Activated CD4-positive, alpha-beta T cell treated with anti-CD3 and anti-CD28 coated beads, Interleukin-2, amount 10 ng/mL, durations not matched to agents 7 days and 5 days (primary cell): ENCODE data around the gene UNC5B. TPM values are rescaled to one million over a fixed set of nuclear protein-coding genes. Genes with fewer than 3 reads are reported as not detected.
"Not testable (repeated sequence)": the region's sequence is repeated elsewhere in the genome, so short reads cannot be mapped to it uniquely, and the experiment has no call there.

Experiments
- CTCF ChIA-PET: fragments of 350-600 bp; sonication (Branson Sonifier 250); formaldehyde crosslinking; loops from one replicate; lab custom pipeline; 2021; ENCODE audit warnings: antibody characterized with exemption; lab: Charles Lee
- POLR2A ChIA-PET: fragments of 350-600 bp; sonication (Branson Sonifier 250); formaldehyde crosslinking; loops from one replicate; lab custom pipeline; 2021; ENCODE audit warnings: antibody characterized with exemption; lab: Charles Lee
- DNase-seq: peaks from one replicate; pipeline ENCODE4 v3.0.0-alpha.2; 2020
- H3K27ac Mint-ChIP-seq: one replicate; pipeline ENCODE4 v1.8.0; 2021; ENCODE audit warnings: mild to moderate bottlenecking, moderate library complexity, mixed read lengths
- H3K27me3 Mint-ChIP-seq: one replicate; pipeline ENCODE4 v1.8.0; 2021; ENCODE audit warnings: mixed read lengths
- H3K36me3 Mint-ChIP-seq: one replicate; pipeline ENCODE4 v1.8.0; 2021; ENCODE audit warnings: low read depth, mixed read lengths
- H3K4me1 Mint-ChIP-seq: one replicate; pipeline ENCODE4 v1.8.0; 2021; ENCODE audit warnings: mixed read lengths
- H3K4me3 Mint-ChIP-seq: one replicate; pipeline ENCODE4 v1.8.0; 2021; ENCODE audit warnings: mild to moderate bottlenecking, moderate library complexity, mixed read lengths
- H3K9me3 Mint-ChIP-seq: one replicate; pipeline ENCODE4 v1.8.0; 2021; ENCODE audit warnings: mixed read lengths
- total RNA-seq, 2 experiments: library from RNA; stranded (reverse); gene quantifications; one replicate each; pipeline ENCODE4 v1.2.3, GENCODE V29; 2021

Gene UNC5B
- total RNA-seq, 2 experiments from 2014 or later = not detected

GRCh38 chr10:71211775-71212317, 524 bp upstream of the UNC5B start:
- H3K36me3 Mint-ChIP-seq = no peaks in the 10 kb centered on the region
- H3K9me3 Mint-ChIP-seq = no peaks in the 10 kb centered on the region
- peaks cover 70% of the 10 kb centered on the region for H3K27me3 Mint-ChIP-seq
- H3K4me1 Mint-ChIP-seq = peaks cover 10% of the 10 kb centered on the region
- ChIA-PET CTCF (no interaction called here), POLR2A (no interaction called here)
- peak overlapping the region; percentile 23 for H3K4me3 Mint-ChIP-seq
- H3K27ac Mint-ChIP-seq = no peak overlapping the region
- no peak for DNase-seq

GRCh38 chr10:71213127-71213621, 804 bp downstream of the UNC5B start:
- DNase-seq = peak; percentile 47
- CTCF ChIA-PET = no interaction called here
- peaks cover 15% of the 10 kb centered on the region for H3K4me1 Mint-ChIP-seq
- peaks cover 69% of the 10 kb centered on the region for H3K27me3 Mint-ChIP-seq
- no peak overlapping the region for H3K27ac Mint-ChIP-seq
- H3K4me3 Mint-ChIP-seq = peak overlapping the region; percentile 58
- no peaks in the 10 kb centered on the region for H3K9me3 Mint-ChIP-seq
- H3K36me3 Mint-ChIP-seq = no peaks in the 10 kb centered on the region
- POLR2A ChIA-PET = no interaction called here

GRCh38 chr10:71213761-71214440, 1.5 kb downstream of the UNC5B start:
- H3K9me3 Mint-ChIP-seq = no peaks in the 10 kb centered on the region
- DNase-seq = no peak
- H3K27ac Mint-ChIP-seq = no peak overlapping the region
- ChIA-PET CTCF (no interaction called here), POLR2A (no interaction called here)
- peaks cover 71% of the 10 kb centered on the region for H3K27me3 Mint-ChIP-seq
- H3K4me1 Mint-ChIP-seq = peaks cover 15% of the 10 kb centered on the region
- no peaks in the 10 kb centered on the region for H3K36me3 Mint-ChIP-seq
- H3K4me3 Mint-ChIP-seq = no peak overlapping the region

DNA sequence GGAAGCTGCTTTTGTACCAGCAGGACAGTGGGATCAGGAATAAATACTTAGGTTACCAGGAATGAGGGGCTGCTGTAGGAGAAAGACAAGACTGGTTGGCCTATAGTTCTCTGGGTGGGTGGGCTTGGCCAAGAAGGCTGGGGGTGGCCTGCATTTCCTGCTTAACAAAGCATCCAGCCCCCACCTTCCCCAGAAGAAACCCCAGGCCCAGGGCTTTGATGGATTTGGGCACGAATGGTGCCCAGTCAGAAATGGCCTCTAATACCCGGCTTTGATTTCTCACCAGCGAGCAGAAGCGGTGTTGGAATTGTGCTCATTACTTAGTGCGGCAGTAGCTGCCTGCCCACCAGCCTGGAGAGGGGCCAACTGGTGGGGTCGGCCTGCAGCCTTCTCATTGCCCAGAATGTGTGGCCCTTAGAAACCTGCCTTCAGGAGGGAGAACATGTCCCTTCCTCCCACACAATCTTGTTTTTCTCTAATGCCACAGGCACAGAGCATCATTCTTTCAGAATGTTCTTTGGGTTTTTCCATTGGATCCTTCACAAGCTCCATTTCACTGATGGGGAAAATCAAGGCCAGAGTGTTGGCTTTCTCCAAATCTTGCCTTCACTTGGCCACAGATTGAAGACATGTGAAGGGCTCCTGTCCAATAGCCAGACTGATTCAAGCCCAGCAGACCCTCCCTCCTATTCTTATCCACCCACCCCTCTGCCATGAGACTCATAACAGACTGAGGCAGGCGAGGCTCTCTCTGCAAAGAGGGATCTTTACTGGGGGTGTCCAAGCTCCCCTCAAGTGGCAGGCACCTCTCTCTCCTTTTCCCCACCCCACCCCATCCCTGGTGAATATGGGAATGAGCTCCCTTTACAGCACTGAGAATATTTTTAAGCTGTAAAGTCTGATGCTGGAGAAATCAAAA, 2.5 kb downstream of the UNC5B start:
- POLR2A ChIA-PET = no interaction called here

DNA sequence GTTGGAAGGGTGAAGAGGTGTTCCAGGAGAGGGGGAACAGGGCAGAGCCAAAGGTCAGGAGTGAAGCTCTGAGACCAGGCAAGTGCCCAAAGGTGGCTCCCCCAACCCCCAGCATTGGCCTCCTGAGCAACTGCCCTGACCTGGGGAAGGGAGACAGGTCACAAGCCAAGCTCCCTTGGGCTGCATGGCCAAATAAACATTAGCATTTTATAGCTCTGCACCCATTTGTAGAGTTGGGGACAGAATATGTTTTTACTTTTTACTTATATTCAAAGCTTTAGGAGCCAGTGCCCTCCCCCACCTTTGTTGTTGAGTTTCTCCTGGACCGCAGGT, 4.0 kb downstream of the UNC5B start:
- Mint-ChIP-seq H3K27ac (no peak overlapping the region), H3K36me3 (no peaks in the 10 kb centered on the region), H3K27me3 (peaks cover 68% of the 10 kb centered on the region), H3K4me3 (no peak overlapping the region), H3K9me3 (no peaks in the 10 kb centered on the region), H3K4me1 (peaks cover 15% of the 10 kb centered on the region)
- ChIA-PET POLR2A (interaction anchor here (0.6 kb wide), 1 partner anchor 332 kb away, joined by 3 read pairs; no protein-coding TSS in a partner anchor), CTCF (interaction anchor here (2.0 kb wide), 1 partner anchor 16 kb away, joined by 5 read pairs; no protein-coding TSS in a partner anchor)
- no peak for DNase-seq

More for the DNA sequence above, 2.5 kb downstream of the UNC5B start:
- no peak for DNase-seq
- Mint-ChIP-seq H3K27ac (no peak overlapping the region), H3K4me3 (no peak overlapping the region), H3K4me1 (peaks cover 15% of the 10 kb centered on the region), H3K9me3 (no peaks in the 10 kb centered on the region), H3K27me3 (peaks cover 75% of the 10 kb centered on the region), H3K36me3 (no peaks in the 10 kb centered on the region)
- CTCF ChIA-PET = interaction anchor here (0.7 to 2.0 kb wide), 3 partner anchors 18 to 305 kb away, joined by 3 to 5 read pairs (median 3); no protein-coding TSS in a partner anchor

DNA sequence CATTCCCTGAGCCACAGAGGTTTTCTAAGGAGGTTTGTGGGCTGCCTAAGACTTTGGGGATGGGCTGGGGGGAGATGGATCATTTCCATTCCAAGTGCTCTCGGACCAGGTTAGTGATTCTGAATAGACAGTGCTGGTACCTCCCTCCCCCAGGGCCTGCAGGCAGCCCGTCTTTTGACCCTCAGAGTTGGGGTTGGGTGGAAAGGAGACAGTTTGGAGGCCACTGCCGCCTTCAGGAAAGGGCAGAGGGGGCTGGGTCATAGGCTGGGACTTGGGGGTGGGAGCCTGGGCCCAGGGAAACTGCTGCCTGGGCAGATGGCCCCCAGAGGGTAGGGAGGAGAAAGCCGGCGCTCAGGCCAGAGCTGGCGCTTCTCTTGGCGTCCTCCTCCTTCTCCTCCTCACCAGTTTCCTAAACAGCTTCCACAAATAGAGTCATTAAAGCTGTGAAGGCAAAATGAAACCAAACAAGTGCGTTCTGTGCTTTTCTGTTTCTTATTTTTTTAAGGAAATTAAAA, 4.4 kb downstream of the UNC5B start:
- ChIA-PET POLR2A (interaction anchor here (0.6 kb wide), 1 partner anchor 332 kb away, joined by 3 read pairs; no protein-coding TSS in a partner anchor), CTCF (interaction anchor here (2.0 kb wide), 1 partner anchor 16 kb away, joined by 5 read pairs; no protein-coding TSS in a partner anchor)
- H3K27me3 Mint-ChIP-seq = peaks cover 63% of the 10 kb centered on the region
- no peaks in the 10 kb centered on the region for H3K36me3 Mint-ChIP-seq
- H3K27ac Mint-ChIP-seq = no peak overlapping the region
- peak overlapping the region; percentile 43 for H3K4me3 Mint-ChIP-seq
- no peaks in the 10 kb centered on the region for H3K9me3 Mint-ChIP-seq
- no peak for DNase-seq
- H3K4me1 Mint-ChIP-seq = peaks cover 14% of the 10 kb centered on the region

DNA sequence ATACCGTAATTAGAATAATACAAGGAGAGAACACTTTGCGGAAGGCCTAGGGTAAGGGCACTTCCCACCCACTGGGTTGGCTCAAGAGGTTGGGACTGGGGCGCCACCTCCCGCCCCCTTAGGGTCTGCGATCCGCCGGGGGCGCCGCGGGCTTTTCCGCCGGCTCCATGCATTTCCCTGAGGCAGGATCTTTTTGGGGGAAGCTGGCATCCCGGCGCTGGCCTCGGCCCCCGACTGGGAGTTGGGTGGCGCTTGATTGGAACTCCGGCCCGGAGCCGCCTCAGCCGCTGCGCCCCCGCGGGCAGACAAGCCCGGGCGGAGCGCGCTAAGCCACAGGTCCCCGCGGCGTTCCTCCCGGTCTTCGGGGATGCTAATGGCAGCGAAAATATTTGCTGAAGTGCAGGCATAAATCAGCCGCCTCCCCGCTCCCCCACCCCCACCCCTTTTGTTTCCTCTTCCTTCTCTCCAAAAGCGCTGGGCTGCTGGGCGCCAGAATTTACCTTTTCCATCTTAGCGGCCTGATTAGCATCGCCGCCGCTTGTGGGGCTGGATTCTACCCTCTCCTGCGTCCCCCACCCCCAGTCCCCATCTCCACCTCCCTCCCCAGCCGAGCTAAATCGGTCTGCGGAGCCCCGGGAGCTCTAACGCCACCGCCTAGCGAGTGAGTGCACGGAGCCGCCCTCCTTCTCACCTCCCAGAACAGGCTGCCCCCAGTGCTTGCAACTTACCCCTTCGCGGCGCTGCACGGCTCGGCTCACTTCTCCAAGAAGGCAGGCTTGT, 5.1 kb downstream of the UNC5B start:
- no peak for DNase-seq
- peaks cover 60% of the 10 kb centered on the region for H3K27me3 Mint-ChIP-seq

DNA sequence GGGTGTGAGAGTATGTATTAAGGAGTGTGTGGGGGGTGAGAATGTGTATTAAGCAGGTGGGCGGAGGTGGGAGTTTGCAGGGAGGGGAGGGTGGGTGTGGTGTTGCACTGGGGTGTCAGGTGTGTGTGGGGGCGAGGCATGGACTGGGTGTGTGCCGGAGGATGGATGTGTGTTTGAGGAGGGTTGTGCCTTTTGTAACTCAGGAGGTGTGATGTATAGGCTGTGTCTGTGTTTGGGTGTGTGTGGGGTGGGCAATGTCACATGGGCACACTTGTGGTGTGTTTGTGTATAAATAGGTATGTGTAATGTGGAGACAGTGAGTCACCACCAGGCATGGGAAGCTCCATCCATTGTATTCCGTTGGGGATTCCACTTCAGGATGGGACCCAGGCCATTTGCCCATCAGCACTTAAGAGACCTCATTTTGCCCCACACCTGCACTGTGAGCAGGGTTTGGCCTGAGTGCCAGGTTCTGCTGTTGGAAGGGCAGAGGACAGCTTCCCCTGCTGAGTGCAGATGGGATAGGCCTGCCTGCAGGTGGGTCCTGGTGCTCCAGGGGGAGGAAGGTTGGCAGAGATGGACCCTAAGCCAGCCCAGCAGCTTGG, 5.8 kb downstream of the UNC5B start:
- Mint-ChIP-seq H3K9me3 (no peaks in the 10 kb centered on the region), H3K27me3 (peaks cover 58% of the 10 kb centered on the region), H3K27ac (no peak overlapping the region), H3K4me3 (peak overlapping the region; percentile 47), H3K36me3 (no peaks in the 10 kb centered on the region), H3K4me1 (peaks cover 13% of the 10 kb centered on the region)
- ChIA-PET CTCF (no interaction called here), POLR2A (no interaction called here)
- no peak for DNase-seq

More for the DNA sequence above, 5.1 kb downstream of the UNC5B start:
- Mint-ChIP-seq H3K4me3 (peak overlapping the region; percentile 47), H3K4me1 (peaks cover 13% of the 10 kb centered on the region), H3K9me3 (no peaks in the 10 kb centered on the region), H3K27ac (no peak overlapping the region), H3K36me3 (no peaks in the 10 kb centered on the region)
- CTCF ChIA-PET = no interaction called here
- POLR2A ChIA-PET = no interaction called here

GRCh38 chr10:71218651-71219050, 6.3 kb downstream of the UNC5B start:
- Mint-ChIP-seq H3K27ac (no peak overlapping the region), H3K4me1 (peaks cover 10% of the 10 kb centered on the region), H3K9me3 (no peaks in the 10 kb centered on the region), H3K27me3 (peaks cover 54% of the 10 kb centered on the region), H3K36me3 (no peaks in the 10 kb centered on the region), H3K4me3 (no peak overlapping the region)
- no peak for DNase-seq
- CTCF ChIA-PET = no interaction called here
- POLR2A ChIA-PET = no interaction called here

GRCh38 chr10:71219236-71219917, 7.0 kb downstream of the UNC5B start:
- H3K4me1 Mint-ChIP-seq, POLR2A ChIA-PET: not testable (repeated sequence)

GRCh38 chr10:71219918-71220688, 7.7 kb downstream of the UNC5B start:
- ChIA-PET POLR2A (no interaction called here), CTCF (no interaction called here)
- H3K4me1 Mint-ChIP-seq = peaks cover 8% of the 10 kb centered on the region
- peaks cover 39% of the 10 kb centered on the region for H3K27me3 Mint-ChIP-seq
- no peaks in the 10 kb centered on the region for H3K9me3 Mint-ChIP-seq
- H3K36me3 Mint-ChIP-seq = no peaks in the 10 kb centered on the region
- no peak overlapping the region for H3K27ac Mint-ChIP-seq
- no peak overlapping the region for H3K4me3 Mint-ChIP-seq
- no peak for DNase-seq

More at GRCh38 chr10:71219236-71219917, 7.0 kb downstream of the UNC5B start:
- H3K9me3 Mint-ChIP-seq, H3K4me3 Mint-ChIP-seq, CTCF ChIA-PET, DNase-seq, H3K36me3 Mint-ChIP-seq, H3K27ac Mint-ChIP-seq: not testable (repeated sequence)
- peaks cover 46% of the 10 kb centered on the region for H3K27me3 Mint-ChIP-seq
